Activated T-helper 17 cell treated with anti-CD3 and anti-CD28 coated beads, Interleukin-2, amount 50 U/mL, for 72 hours (primary cell): ENCODE measurements around the gene TRIM14. TPM values are rescaled to one million over a fixed set of nuclear protein-coding genes. Genes with fewer than 3 reads are reported as not detected.
A peak's percentile ranks its signal among the peaks of the same experiment; 100 is the strongest.

Experiments
- ATAC-seq: fragments of 150-1000 bp; cut with Tn5 transposase; replicated peaks from 2 replicates; pipeline ENCODE4 v1.10.0; 2021; ENCODE audit warnings: mild to moderate bottlenecking, moderate library complexity
- H3K27ac Mint-ChIP-seq: one replicate; pipeline ENCODE4 v1.8.0; 2022; ENCODE audit warnings: mixed read lengths
- H3K27me3 Mint-ChIP-seq: one replicate; pipeline ENCODE4 v1.8.0; 2022; ENCODE audit warnings: mixed read lengths
- H3K36me3 Mint-ChIP-seq: one replicate; pipeline ENCODE4 v1.8.0; 2022; ENCODE audit warnings: low read depth, mild to moderate bottlenecking, mixed read lengths
- H3K4me1 Mint-ChIP-seq: one replicate; pipeline ENCODE4 v1.8.0; 2022; ENCODE audit warnings: mixed read lengths
- H3K4me3 Mint-ChIP-seq: one replicate; pipeline ENCODE4 v1.8.0; 2022; ENCODE audit warnings: mild to moderate bottlenecking, mixed read lengths
- H3K9me3 Mint-ChIP-seq: one replicate; pipeline ENCODE4 v1.8.0; 2022; ENCODE audit warnings: mixed read lengths
- total RNA-seq, 2 donors: library from RNA; stranded (reverse); gene quantifications; one replicate each; pipeline ENCODE4 v1.2.3, GENCODE V29; 2022

TRIM14 gene
- total RNA-seq, 2 donors from 2014 or later, result 43.4 to 57.8 TPM

DNA sequence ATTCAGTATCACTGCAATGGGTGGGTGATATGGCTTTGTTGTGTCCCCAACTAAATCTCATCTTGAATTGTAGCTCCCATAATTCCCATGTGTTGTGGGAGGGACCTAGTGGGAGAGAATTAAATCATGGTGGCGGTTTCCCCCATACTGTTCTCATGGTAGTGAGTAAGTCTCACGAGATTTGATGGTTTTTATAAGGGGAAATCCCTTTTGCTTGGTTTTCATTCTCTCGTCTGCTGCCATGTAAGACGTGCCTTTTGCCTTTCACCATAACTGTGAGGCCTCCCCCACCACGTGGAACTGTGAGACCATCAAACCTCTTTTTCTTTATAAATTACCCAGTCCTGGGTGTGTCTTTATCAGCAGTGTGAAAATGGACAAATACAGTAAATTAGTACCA lies 72.0 kb downstream of the TRIM14 start:
- H3K36me3 Mint-ChIP-seq, result peaks cover 49% of the 10 kb centered on the region
- H3K4me1 Mint-ChIP-seq, result peaks cover 11% of the 10 kb centered on the region
- H3K27ac Mint-ChIP-seq, result peak overlapping the region; percentile 55
- H3K9me3 Mint-ChIP-seq, result no peaks in the 10 kb centered on the region
- no peaks in the 10 kb centered on the region for H3K27me3 Mint-ChIP-seq
- ATAC-seq, result peak; percentile 42
- peak overlapping the region; percentile 79 for H3K4me3 Mint-ChIP-seq

DNA sequence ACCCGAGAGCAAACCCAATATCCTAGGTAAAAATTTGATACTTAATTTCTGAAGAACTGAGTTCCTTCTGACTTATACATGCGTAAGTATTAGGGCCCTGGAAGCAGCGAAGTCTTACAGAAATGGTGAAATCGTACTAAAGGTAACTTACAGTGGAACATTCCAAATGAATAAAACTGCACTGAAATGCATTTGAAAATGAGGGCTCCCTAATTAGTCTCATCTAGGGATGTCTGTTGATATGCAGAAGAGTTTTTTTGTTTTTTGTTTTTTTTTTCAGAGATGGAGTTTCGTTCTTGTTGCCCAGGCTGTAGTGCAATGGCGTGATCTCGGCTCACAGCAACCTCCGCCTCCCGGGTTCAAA lies 72.9 kb downstream of the TRIM14 start:
- H3K4me1 Mint-ChIP-seq, result peaks cover 11% of the 10 kb centered on the region
- peak overlapping the region; percentile 79 for H3K4me3 Mint-ChIP-seq
- no peaks in the 10 kb centered on the region for H3K27me3 Mint-ChIP-seq
- peak overlapping the region; percentile 69 for H3K27ac Mint-ChIP-seq
- no peak for ATAC-seq
- H3K9me3 Mint-ChIP-seq, result no peaks in the 10 kb centered on the region
- H3K36me3 Mint-ChIP-seq, result peaks cover 46% of the 10 kb centered on the region

DNA sequence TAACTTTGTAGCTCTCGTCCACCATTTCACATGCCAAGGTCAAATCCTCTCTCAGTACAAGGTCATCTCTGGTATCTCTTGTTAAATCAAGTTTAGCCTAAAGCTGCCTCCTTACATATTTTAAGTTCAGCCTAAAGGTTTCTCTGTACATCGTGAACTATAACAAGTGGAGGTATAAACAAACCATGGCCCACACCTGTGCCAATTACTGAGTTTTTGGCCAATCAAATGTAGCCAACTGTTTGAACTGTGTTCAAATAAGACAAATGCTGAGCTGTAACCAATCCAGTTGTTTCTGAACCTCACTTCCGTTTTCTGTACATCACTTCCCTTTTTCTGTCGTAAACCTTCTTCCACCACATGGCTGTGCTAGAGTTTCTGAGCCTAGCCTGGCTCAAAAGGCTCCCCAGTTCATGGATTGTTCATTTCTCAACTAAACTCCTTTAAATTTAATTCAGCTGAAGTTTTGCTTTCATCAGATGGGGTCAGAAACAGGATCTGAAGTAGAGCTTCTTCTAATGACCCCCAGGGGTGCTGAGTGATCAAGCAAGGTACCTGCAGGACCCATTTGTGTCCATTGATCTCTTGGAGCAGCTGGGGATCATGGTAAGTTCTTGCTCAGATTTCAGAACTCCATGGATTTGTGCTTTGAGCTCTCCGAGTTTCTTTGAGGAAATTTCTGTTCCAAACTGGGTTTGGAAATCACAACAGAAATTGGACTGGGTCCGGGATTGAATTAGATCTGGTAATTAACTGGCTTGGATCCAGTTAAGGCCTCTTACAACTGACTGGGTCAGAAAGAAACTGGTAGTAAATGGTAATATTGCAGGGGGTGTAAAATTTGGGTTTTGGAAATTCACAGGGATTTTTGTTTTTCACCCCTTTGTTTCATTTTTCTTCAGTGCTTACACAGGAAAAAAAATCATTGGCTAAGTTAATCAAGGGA lies 73.5 kb downstream of the TRIM14 start:
- Mint-ChIP-seq H3K27me3 (no peaks in the 10 kb centered on the region), H3K9me3 (no peaks in the 10 kb centered on the region), H3K27ac (peak overlapping the region; percentile 69), H3K4me1 (peaks cover 11% of the 10 kb centered on the region), H3K36me3 (peaks cover 42% of the 10 kb centered on the region), H3K4me3 (peak overlapping the region; percentile 79)
- peak; percentile 95 for ATAC-seq

DNA sequence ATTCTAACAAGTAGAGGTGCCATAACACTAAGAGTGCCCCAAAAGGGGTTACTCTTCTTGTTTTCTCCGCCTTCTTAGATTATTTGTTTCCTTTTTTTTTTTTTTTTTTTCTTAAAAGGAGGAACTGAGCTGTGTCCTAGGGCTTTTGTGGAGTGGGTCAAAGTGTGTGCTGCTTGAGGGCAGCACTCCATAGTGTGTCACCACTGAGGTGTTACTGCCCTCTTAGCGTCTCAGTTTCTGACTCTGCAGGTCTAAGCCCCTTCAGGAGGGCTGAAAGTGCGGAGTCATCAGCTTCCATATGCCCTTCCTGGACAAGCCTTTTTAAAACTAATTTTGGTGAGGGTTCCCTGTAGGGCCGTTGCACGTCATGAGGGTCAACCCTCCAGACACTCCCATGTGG lies 75.1 kb downstream of the TRIM14 start:
- peaks cover 8% of the 10 kb centered on the region for H3K27me3 Mint-ChIP-seq
- no peak overlapping the region for H3K27ac Mint-ChIP-seq
- no peaks in the 10 kb centered on the region for H3K9me3 Mint-ChIP-seq
- no peak for ATAC-seq
- peaks cover 5% of the 10 kb centered on the region for H3K4me1 Mint-ChIP-seq
- peaks cover 33% of the 10 kb centered on the region for H3K36me3 Mint-ChIP-seq
- no peak overlapping the region for H3K4me3 Mint-ChIP-seq

DNA sequence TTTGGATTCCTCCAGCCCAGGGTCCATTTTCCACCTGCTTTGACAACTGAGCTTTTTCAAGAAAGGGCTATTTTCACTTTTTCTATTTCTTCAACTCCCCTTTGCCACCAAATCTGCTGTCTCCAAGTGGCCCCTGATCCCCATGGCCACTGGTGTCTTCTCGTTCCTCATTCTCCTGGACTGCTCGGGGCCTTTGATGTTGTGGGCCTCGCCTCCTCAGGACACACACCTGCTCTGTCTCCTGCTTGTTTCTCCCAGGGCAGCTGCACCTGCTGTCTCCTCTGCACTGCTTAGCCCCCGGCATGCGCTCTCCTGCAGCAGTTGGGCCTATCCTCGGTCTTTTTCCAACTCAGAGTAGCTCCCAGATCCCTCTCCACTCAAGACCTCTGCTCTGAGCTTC lies 78.8 kb downstream of the TRIM14 start:
- no peak overlapping the region for H3K27ac Mint-ChIP-seq
- peaks cover 8% of the 10 kb centered on the region for H3K27me3 Mint-ChIP-seq
- no peak for ATAC-seq
- no peak overlapping the region for H3K4me3 Mint-ChIP-seq
- H3K4me1 Mint-ChIP-seq, result peaks cover 2% of the 10 kb centered on the region
- H3K36me3 Mint-ChIP-seq, result no peaks in the 10 kb centered on the region
- H3K9me3 Mint-ChIP-seq, result no peaks in the 10 kb centered on the region

DNA sequence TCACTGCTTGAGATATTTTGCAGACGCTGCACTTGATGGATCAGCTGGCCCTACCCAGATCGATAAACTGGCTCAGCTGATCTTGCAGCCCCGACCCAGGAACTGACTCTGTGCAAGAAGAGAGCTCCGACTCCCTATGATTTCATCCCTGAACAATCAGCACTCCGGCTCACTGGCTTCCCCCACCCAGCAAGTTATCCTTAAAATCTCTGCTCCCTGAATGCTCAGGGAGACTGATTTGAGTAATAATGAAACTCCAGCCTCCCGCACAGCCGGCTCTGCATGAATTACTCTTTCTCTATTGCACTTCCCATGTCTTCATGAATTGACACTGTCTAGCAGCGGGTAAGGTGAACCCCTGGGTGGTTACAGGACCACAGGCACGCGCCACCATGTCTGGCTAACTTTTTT lies 79.4 kb downstream of the TRIM14 start:
- Mint-ChIP-seq H3K27ac (no peak overlapping the region), H3K36me3 (no peaks in the 10 kb centered on the region), H3K4me3 (no peak overlapping the region), H3K9me3 (no peaks in the 10 kb centered on the region), H3K4me1 (peaks cover 5% of the 10 kb centered on the region), H3K27me3 (peaks cover 8% of the 10 kb centered on the region)
- no peak for ATAC-seq

DNA sequence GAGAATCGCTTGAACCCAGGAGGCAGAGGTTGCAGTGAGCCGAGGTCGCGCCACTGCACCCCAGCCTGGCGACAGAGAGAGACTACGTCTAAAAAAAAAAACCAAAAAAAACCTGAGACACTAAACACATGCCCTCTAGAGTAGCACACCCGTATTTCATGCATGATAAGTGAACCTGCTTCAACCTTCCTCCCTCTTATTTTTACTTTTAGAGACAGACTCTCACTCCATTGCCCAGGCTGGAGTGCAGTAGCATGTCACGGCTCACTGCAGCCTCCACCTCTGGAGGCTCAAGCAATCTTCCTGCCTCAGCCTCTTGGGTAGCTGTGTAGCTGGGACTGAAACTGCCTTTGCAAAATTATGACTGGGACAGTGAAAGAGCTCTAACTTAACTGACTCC lies 80.1 kb downstream of the TRIM14 start:
- Mint-ChIP-seq H3K27me3 (peaks cover 8% of the 10 kb centered on the region), H3K4me1 (peaks cover 5% of the 10 kb centered on the region), H3K4me3 (no peak overlapping the region), H3K9me3 (no peaks in the 10 kb centered on the region), H3K27ac (no peak overlapping the region), H3K36me3 (no peaks in the 10 kb centered on the region)
- no peak for ATAC-seq

DNA sequence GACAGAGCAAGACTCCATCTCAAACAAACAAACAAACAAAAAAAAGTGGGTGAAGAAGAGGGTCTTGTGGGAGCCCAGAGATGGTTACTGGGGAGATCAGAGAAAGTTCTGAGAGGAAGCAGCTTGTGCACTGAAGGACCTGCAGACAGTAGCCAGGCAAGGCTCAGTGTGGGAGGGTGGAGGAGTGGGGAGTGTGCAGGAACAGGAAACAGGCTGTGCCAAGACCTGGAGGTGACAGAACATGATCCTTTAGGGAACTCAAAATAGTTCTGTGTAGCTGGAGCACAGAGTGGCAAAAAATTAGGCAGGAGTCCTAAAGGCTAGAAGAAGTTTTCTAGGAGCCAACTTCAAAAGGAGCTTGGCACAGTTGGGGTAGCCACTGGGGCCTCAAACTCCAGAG lies 81.7 kb downstream of the TRIM14 start:
- no peak overlapping the region for H3K27ac Mint-ChIP-seq
- ATAC-seq, result no peak
- H3K4me1 Mint-ChIP-seq, result peaks cover 5% of the 10 kb centered on the region
- H3K9me3 Mint-ChIP-seq, result no peaks in the 10 kb centered on the region
- peaks cover 8% of the 10 kb centered on the region for H3K27me3 Mint-ChIP-seq
- H3K4me3 Mint-ChIP-seq, result no peak overlapping the region
- H3K36me3 Mint-ChIP-seq, result no peaks in the 10 kb centered on the region

DNA sequence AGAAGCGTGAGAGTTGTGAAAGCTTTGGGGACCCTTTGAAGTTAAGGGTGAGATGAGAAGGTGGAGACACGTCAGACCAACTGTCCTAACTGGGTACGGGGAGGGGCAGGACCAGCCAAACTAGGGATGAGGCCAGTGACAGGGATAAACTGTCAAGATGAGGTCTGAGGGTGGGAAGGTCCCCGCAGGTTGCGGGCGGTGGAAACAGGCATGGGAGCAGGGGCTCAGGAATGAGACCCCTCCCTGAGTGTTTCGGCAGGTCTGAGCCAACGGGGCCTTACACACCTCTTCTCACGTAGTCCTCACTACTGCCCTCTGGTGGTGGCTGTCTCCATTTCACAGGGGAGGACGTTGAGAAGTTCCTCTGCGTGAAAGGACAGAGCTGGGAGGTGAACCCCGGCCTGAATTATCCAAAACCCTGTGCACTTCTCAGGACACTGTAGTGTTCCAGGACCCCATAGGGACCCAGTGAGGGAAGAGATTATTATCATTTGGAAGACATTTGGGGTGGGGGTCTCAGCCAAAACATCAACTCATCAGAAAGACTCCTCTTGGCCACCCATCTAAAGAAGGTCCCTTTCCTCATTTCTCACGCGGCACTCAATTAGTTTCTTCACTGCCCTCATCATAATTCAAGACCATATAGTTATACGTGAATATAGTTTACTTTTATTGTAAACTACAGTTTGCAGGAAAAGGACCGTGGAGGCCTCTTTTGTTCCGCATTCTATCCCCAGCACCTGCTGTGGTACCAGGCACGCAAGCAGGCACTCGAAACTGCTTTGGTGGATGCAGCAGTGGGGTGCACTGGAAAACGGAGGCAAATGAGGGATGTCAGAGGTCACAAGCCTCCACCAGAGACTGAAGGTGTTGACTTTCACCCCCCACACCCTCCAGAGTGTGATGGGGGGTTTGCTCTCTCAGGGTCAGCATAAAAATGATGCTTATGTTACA lies 84.2 kb downstream of the TRIM14 start:
- peaks cover 5% of the 10 kb centered on the region for H3K4me1 Mint-ChIP-seq
- peak; percentile 99 for ATAC-seq
- H3K9me3 Mint-ChIP-seq, result no peaks in the 10 kb centered on the region
- H3K27me3 Mint-ChIP-seq, result peaks cover 3% of the 10 kb centered on the region
- peak overlapping the region; percentile 10 for H3K27ac Mint-ChIP-seq
- H3K4me3 Mint-ChIP-seq, result peak overlapping the region; percentile 28
- no peaks in the 10 kb centered on the region for H3K36me3 Mint-ChIP-seq

DNA sequence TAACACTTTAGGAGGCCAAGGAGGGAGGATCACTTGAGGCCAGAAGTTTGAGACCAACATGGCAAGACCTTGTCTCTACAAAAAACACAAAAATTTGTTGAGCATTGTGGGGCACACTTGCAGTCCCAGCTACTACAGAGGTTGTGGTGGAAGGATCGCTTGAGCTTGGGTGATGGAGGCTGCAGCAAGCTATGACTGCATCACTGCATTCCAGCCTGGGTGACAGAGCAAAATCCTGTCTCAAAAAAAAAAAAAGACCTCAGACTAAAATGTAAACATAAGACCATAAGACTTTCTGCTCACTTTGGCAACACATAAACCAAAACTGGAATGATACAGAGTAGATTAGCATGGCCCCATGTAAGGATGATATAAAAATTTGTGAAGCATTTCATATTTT lies 87.1 kb downstream of the TRIM14 start:
- Mint-ChIP-seq H3K27ac (no peak overlapping the region), H3K27me3 (no peaks in the 10 kb centered on the region), H3K36me3 (no peaks in the 10 kb centered on the region), H3K4me1 (peaks cover 5% of the 10 kb centered on the region), H3K9me3 (no peaks in the 10 kb centered on the region), H3K4me3 (no peak overlapping the region)
- no peak for ATAC-seq

DNA sequence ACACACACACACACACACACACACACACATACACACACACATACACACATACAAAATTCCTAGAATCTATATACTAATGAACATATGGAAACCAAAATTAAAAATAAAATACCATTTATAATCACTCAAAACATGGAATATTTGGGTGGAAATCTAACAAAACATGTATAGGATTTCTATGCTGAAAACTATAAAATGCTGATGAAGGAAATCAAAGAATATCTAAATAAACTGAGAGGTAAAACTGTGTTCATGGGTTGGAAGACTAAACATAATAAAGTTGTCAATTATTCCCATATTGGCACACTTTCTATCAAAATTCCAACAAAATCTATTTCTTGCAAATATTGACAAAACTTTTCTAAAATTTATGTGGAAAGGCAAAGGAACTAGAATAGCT lies 87.9 kb downstream of the TRIM14 start:
- Mint-ChIP-seq H3K4me1 (peaks cover 5% of the 10 kb centered on the region), H3K27me3 (no peaks in the 10 kb centered on the region)

DNA sequence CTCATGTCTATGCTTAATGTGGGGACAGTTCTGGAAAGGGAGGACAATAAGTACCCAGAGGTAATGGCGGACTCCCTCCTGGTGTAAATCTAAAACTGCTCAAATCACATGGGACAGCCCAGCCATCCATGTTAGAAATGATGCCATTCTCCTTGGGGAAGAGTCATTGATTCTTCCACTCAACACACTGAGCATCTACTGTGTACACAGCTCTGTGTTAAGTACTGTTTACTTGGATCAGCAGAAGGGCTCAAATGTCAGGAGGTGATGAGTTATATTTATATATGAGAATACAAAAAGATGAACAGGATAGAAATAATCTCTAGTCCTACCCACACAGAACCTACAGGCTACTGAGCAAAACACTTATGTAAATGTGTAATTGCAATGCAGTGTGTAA lies 94.3 kb downstream of the TRIM14 start:
- Mint-ChIP-seq H3K27me3 (no peaks in the 10 kb centered on the region), H3K27ac (no peak overlapping the region), H3K36me3 (peaks cover 23% of the 10 kb centered on the region), H3K9me3 (no peaks in the 10 kb centered on the region), H3K4me1 (peaks cover 4% of the 10 kb centered on the region), H3K4me3 (no peak overlapping the region)
- ATAC-seq, result no peak

More for the DNA sequence above, 87.9 kb downstream of the TRIM14 start:
- Mint-ChIP-seq H3K9me3 (no peaks in the 10 kb centered on the region), H3K4me3 (no peak overlapping the region), H3K27ac (no peak overlapping the region), H3K36me3 (peaks cover 4% of the 10 kb centered on the region)
- no peak for ATAC-seq

DNA sequence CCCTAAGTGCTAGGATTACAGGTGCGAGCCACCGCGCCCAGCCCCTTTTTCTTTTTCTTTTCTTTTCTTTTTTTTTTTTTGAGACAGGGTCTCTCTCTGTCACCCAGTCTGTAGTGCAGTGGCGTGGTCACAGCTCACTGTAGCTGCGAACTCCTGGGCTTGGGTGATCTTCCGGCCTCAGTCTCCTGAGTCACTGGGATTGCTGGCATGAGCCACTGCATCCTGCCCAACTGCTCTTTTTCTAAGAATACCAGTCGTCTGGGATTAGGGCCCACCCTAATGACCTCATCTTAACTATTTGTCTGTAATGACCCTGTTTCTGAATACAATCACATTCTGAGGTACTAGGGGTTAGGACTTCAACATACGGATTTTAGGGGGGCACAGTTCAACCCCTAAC lies 96.6 kb downstream of the TRIM14 start:
- H3K27ac Mint-ChIP-seq, result no peak overlapping the region
- no peaks in the 10 kb centered on the region for H3K27me3 Mint-ChIP-seq
- no peak overlapping the region for H3K4me3 Mint-ChIP-seq
- H3K4me1 Mint-ChIP-seq, result peaks cover 4% of the 10 kb centered on the region
- no peak for ATAC-seq
- H3K36me3 Mint-ChIP-seq, result peaks cover 45% of the 10 kb centered on the region
- H3K9me3 Mint-ChIP-seq, result no peaks in the 10 kb centered on the region

DNA sequence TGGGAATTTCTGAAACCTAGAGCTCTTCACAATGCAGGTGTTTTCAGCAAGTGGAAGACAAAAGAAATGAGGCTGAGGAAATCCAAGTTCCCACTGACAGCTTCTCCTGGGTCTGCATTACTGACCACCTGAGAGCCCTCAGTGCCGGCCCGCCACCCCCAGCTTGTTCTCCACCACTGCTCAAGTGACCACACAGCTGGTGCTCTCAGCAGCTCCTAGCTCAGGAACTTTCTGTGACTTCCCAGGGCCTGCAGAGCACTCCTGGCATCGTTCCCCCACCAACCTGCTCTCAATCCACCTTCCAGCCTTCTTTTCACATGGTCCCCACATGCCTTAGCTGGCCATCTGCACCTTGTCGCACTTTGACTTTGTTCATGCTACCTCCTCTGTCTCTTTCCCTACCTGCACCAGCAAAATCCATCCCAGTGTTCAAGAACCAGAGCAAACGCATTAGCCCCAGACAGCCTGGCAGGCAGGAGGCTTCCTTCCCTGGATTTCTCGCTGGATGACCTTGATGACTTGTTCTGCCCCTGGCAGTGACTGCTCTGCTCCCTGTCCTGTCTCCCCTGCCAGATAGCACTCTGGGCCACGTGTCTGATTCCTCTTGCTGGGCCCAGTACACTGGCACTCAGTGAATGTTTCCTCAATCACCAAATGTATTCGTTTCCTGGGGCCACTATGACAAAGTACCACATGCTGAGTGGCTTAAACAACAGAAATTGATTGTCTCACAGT lies 97.5 kb downstream of the TRIM14 start:
- Mint-ChIP-seq H3K9me3 (no peaks in the 10 kb centered on the region), H3K4me1 (peaks cover 4% of the 10 kb centered on the region), H3K4me3 (no peak overlapping the region), H3K27me3 (no peaks in the 10 kb centered on the region), H3K27ac (peak overlapping the region; percentile 50), H3K36me3 (peaks cover 54% of the 10 kb centered on the region)
- no peak for ATAC-seq
